ENCODE measurements around the gene ANKRD40.
"Not testable (repeated sequence)": the region's sequence is repeated elsewhere in the genome, so short reads cannot be mapped to it uniquely, and the experiment has no call there.

DNA sequence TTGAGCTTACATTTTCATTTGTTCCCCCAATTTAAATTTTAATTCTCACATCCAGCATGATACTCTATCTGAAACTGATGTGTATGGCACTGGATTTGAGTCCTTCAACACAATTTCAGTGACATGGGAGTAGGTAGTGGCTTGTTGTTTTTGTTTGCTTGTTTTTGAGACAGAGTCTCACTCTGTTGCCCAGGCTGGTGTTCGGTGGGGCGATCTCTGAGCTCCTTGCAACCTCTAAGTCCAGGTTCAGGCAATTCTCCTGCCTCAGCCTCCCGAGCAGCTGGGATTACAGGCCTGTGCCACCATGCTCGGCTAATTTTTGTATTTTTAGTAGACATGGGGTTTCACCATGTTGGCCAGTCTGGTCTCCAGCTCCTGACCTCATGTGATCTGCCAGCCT lies 1.3 kb upstream of the ANKRD40 start:
- TF ChIP-seq, protein P1, sequence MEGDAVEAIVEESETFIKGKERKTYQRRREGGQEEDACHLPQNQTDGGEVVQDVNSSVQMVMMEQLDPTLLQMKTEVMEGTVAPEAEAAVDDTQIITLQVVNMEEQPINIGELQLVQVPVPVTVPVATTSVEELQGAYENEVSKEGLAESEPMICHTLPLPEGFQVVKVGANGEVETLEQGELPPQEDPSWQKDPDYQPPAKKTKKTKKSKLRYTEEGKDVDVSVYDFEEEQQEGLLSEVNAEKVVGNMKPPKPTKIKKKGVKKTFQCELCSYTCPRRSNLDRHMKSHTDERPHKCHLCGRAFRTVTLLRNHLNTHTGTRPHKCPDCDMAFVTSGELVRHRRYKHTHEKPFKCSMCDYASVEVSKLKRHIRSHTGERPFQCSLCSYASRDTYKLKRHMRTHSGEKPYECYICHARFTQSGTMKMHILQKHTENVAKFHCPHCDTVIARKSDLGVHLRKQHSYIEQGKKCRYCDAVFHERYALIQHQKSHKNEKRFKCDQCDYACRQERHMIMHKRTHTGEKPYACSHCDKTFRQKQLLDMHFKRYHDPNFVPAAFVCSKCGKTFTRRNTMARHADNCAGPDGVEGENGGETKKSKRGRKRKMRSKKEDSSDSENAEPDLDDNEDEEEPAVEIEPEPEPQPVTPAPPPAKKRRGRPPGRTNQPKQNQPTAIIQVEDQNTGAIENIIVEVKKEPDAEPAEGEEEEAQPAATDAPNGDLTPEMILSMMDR (IDR thresholded peaks at IDR 0.05), result not testable (repeated sequence)
- TF ChIP-seq POLR2A (IDR thresholded peaks at IDR 0.05), result not testable (repeated sequence)

Data from sigmoid colon (tissue), 3 donors.